SH-SY5Y (cell line): ENCODE results near the gene BRCA1.

ENCODE experiments used
- GATA2 ChIP-seq: IDR thresholded peaks from 2 replicates; pipeline ENCODE4 v1.6.1; 2011; ENCODE audit warnings: mild to moderate bottlenecking, low read depth, low read length
- GATA3 ChIP-seq: IDR thresholded peaks from 2 replicates; pipeline ENCODE4 v1.6.1; 2011; ENCODE audit warnings: low read depth, mild to moderate bottlenecking, low read length, moderate library complexity

Gene BRCA1

GRCh38 chr17:43079641-43080302 is 45.4 kb downstream of the BRCA1 start:
- TF ChIP-seq GATA3 (no peak), GATA2 (no peak)

GRCh38 chr17:43074869-43075268 is 50.3 kb downstream of the BRCA1 start:
- TF ChIP-seq GATA2 (no peak), GATA3 (no peak)

GRCh38 chr17:43070872-43071271 is 54.3 kb downstream of the BRCA1 start:
- no peak for TF ChIP-seq GATA2
- TF ChIP-seq GATA3, result no peak

- TF ChIP-seq GATA2 (no peak), GATA3 (no peak)
Measured at GRCh38 chr17:43070257-43070656, 54.9 kb downstream of the BRCA1 start.

GRCh38 chr17:43069368-43069898 is 55.7 kb downstream of the BRCA1 start:
- TF ChIP-seq GATA2 (no peak), GATA3 (no peak)

- TF ChIP-seq GATA2 (no peak), GATA3 (no peak)
Measured at GRCh38 chr17:43068570-43069367, 56.4 kb downstream of the BRCA1 start.

- no peak for TF ChIP-seq GATA3
- TF ChIP-seq GATA2, result no peak
Measured at GRCh38 chr17:43062984-43063638, 62.1 kb downstream of the BRCA1 start.

- no peak for TF ChIP-seq GATA3
Measured at GRCh38 chr17:43056051-43056450, 69.1 kb downstream of the BRCA1 start.

- TF ChIP-seq GATA2, result no peak
Measured at GRCh38 chr17:43051969-43052368, 73.2 kb downstream of the BRCA1 start.

GRCh38 chr17:43044024-43044423 is 81.1 kb downstream of the BRCA1 start:
- TF ChIP-seq GATA2 (no peak), GATA3 (no peak)

- TF ChIP-seq GATA3 (no peak), GATA2 (no peak)
Measured at GRCh38 chr17:43043307-43043706, 81.9 kb downstream of the BRCA1 start.

- no peak for TF ChIP-seq GATA3
Measured at GRCh38 chr17:43042025-43042628, 83.0 kb downstream of the BRCA1 start.

GRCh38 chr17:43040655-43041054 is 84.5 kb downstream of the BRCA1 start:
- TF ChIP-seq GATA3, result no peak
- no peak for TF ChIP-seq GATA2

GRCh38 chr17:43039646-43040045 is 85.5 kb downstream of the BRCA1 start:
- TF ChIP-seq GATA2 (no peak), GATA3 (no peak)
